Measurements from ENCODE around the gene LGALS14.
"Not testable (repeated sequence)": the region's sequence is repeated elsewhere in the genome, so short reads cannot be mapped to it uniquely, and the experiment has no call there.

LGALS14 gene

GRCh38 chr19:39679791-39680168 lies 24.5 kb upstream of the LGALS14 start:
- Mint-ChIP-seq H3K27me3 (peaks cover 26 to 43% of the 10 kb centered on the region in 2 donors), H3K4me3 (no peak overlapping the region), H3K36me3 (no peaks in the 10 kb centered on the region), H3K4me1 (peaks cover 5 to 7% of the 10 kb centered on the region in 2 donors), H3K27ac (no peak overlapping the region), H3K9me3 (no peaks in the 10 kb centered on the region)
- DNase-seq (no peak), ATAC-seq (replicated peaks) (no peak)

- H3K9me3 Mint-ChIP-seq, result no peaks in the 10 kb centered on the region
- peaks cover 27 to 37% of the 10 kb centered on the region in 2 donors for H3K27me3 Mint-ChIP-seq
- no peak overlapping the region for H3K27ac Mint-ChIP-seq
- no peak for DNase-seq
- ATAC-seq (replicated peaks), result no peak
- H3K36me3 Mint-ChIP-seq, result no peaks in the 10 kb centered on the region
- peaks cover 5 to 7% of the 10 kb centered on the region in 2 donors for H3K4me1 Mint-ChIP-seq
- H3K4me3 Mint-ChIP-seq, result no peak overlapping the region
Measured at GRCh38 chr19:39680593-39680992, 23.7 kb upstream of the LGALS14 start.

- DNase-seq (no peak), ATAC-seq (replicated peaks) (no peak)
- peaks cover 0 to 3% of the 10 kb centered on the region in 2 donors for H3K4me1 Mint-ChIP-seq
- no peak overlapping the region for H3K4me3 Mint-ChIP-seq
- peaks cover 28 to 33% of the 10 kb centered on the region in 2 donors for H3K27me3 Mint-ChIP-seq
- H3K27ac Mint-ChIP-seq, result no peak overlapping the region
- no peaks in the 10 kb centered on the region for H3K36me3 Mint-ChIP-seq
- no peaks in the 10 kb centered on the region for H3K9me3 Mint-ChIP-seq
Measured at GRCh38 chr19:39681416-39681815, 22.9 kb upstream of the LGALS14 start.

GRCh38 chr19:39684267-39684666 lies 20.0 kb upstream of the LGALS14 start:
- H3K27ac Mint-ChIP-seq, result no peak overlapping the region
- DNase-seq (no peak), ATAC-seq (replicated peaks) (no peak)
- H3K9me3 Mint-ChIP-seq, result no peaks in the 10 kb centered on the region
- no peaks in the 10 kb centered on the region for H3K36me3 Mint-ChIP-seq
- H3K4me3 Mint-ChIP-seq, result no peak overlapping the region
- H3K4me1 Mint-ChIP-seq, result peaks cover 0 to 4% of the 10 kb centered on the region in 2 donors
- peaks cover 32% of the 10 kb centered on the region in 2 donors for H3K27me3 Mint-ChIP-seq

GRCh38 chr19:39686739-39687138 lies 17.5 kb upstream of the LGALS14 start:
- peaks cover 0 to 4% of the 10 kb centered on the region in 2 donors for H3K4me1 Mint-ChIP-seq
- H3K27ac Mint-ChIP-seq, result no peak overlapping the region
- ATAC-seq (replicated peaks) (no peak), DNase-seq (no peak)
- H3K4me3 Mint-ChIP-seq, result no peak overlapping the region
- peaks cover 0 to 1% of the 10 kb centered on the region in 2 donors for H3K9me3 Mint-ChIP-seq
- H3K27me3 Mint-ChIP-seq, result peaks cover 24 to 35% of the 10 kb centered on the region in 2 donors
- H3K36me3 Mint-ChIP-seq, result no peaks in the 10 kb centered on the region

- H3K4me3 Mint-ChIP-seq; DNase-seq; H3K36me3 Mint-ChIP-seq; H3K27ac Mint-ChIP-seq; H3K4me1 Mint-ChIP-seq; H3K9me3 Mint-ChIP-seq; ATAC-seq (replicated peaks): not testable (repeated sequence)
- peaks cover 32 to 50% of the 10 kb centered on the region in 2 donors for H3K27me3 Mint-ChIP-seq
Measured at GRCh38 chr19:39688637-39689036, 15.6 kb upstream of the LGALS14 start.

GRCh38 chr19:39692166-39692565 lies 12.1 kb upstream of the LGALS14 start:
- Mint-ChIP-seq H3K4me1 (peaks cover 0 to 4% of the 10 kb centered on the region in 2 donors), H3K9me3 (peaks cover 0 to 1% of the 10 kb centered on the region in 2 donors), H3K27ac (no peak overlapping the region), H3K36me3 (no peaks in the 10 kb centered on the region), H3K4me3 (no peak overlapping the region), H3K27me3 (peaks cover 38% of the 10 kb centered on the region in 2 donors)
- DNase-seq (no peak), ATAC-seq (replicated peaks) (no peak)

GRCh38 chr19:39692822-39693221 lies 11.5 kb upstream of the LGALS14 start:
- H3K4me3 Mint-ChIP-seq, result no peak overlapping the region
- no peak overlapping the region for H3K27ac Mint-ChIP-seq
- DNase-seq, result no peak
- peaks cover 40 to 44% of the 10 kb centered on the region in 2 donors for H3K27me3 Mint-ChIP-seq
- H3K36me3 Mint-ChIP-seq, result no peaks in the 10 kb centered on the region
- H3K4me1 Mint-ChIP-seq, result peaks cover 0 to 4% of the 10 kb centered on the region in 2 donors
- ATAC-seq (replicated peaks), result no peak
- H3K9me3 Mint-ChIP-seq, result peaks cover 0 to 1% of the 10 kb centered on the region in 2 donors

- Mint-ChIP-seq H3K4me3 (no peak overlapping the region), H3K36me3 (no peaks in the 10 kb centered on the region), H3K27me3 (peaks cover 34 to 49% of the 10 kb centered on the region in 2 donors), H3K27ac (no peak overlapping the region), H3K9me3 (no peaks in the 10 kb centered on the region), H3K4me1 (no peaks in the 10 kb centered on the region)
- DNase-seq (no peak), ATAC-seq (replicated peaks) (no peak)
Measured at GRCh38 chr19:39695759-39696158, 8.5 kb upstream of the LGALS14 start.

- Mint-ChIP-seq H3K36me3 (no peaks in the 10 kb centered on the region), H3K27ac (no peak overlapping the region), H3K27me3 (peaks cover 32 to 49% of the 10 kb centered on the region in 2 donors), H3K9me3 (no peaks in the 10 kb centered on the region), H3K4me3 (no peak overlapping the region), H3K4me1 (no peaks in the 10 kb centered on the region)
- ATAC-seq (replicated peaks) (no peak), DNase-seq (no peak)
Measured at GRCh38 chr19:39696387-39696786, 7.9 kb upstream of the LGALS14 start.

GRCh38 chr19:39698535-39698934 lies 5.7 kb upstream of the LGALS14 start:
- H3K36me3 Mint-ChIP-seq, result no peaks in the 10 kb centered on the region
- H3K4me1 Mint-ChIP-seq, result no peaks in the 10 kb centered on the region
- H3K27ac Mint-ChIP-seq, result no peak overlapping the region
- ATAC-seq (replicated peaks) (no peak), DNase-seq (no peak)
- no peak overlapping the region for H3K4me3 Mint-ChIP-seq
- no peaks in the 10 kb centered on the region for H3K9me3 Mint-ChIP-seq
- peaks cover 31 to 34% of the 10 kb centered on the region in 2 donors for H3K27me3 Mint-ChIP-seq

- ATAC-seq (replicated peaks), result peak in 1 of 2 donors; percentile 21
- Mint-ChIP-seq H3K27ac (no peak overlapping the region), H3K27me3 (peaks cover 29 to 35% of the 10 kb centered on the region in 2 donors), H3K4me3 (no peak overlapping the region), H3K9me3 (no peaks in the 10 kb centered on the region), H3K4me1 (no peaks in the 10 kb centered on the region), H3K36me3 (no peaks in the 10 kb centered on the region)
- DNase-seq, result no peak
Measured at GRCh38 chr19:39701291-39701690, 3.0 kb upstream of the LGALS14 start.

GRCh38 chr19:39705578-39706188 lies 1.4 kb downstream of the LGALS14 start:
- H3K4me1 Mint-ChIP-seq, result no peaks in the 10 kb centered on the region

GRCh38 chr19:39708594-39708993 lies 4.3 kb downstream of the LGALS14 start:
- H3K27me3 Mint-ChIP-seq, result peaks cover 17 to 23% of the 10 kb centered on the region in 2 donors
- DNase-seq (no peak), ATAC-seq (replicated peaks) (peak; percentile 68 to 80)
- no peaks in the 10 kb centered on the region for H3K36me3 Mint-ChIP-seq
- H3K4me1 Mint-ChIP-seq, result no peaks in the 10 kb centered on the region
- no peak overlapping the region for H3K4me3 Mint-ChIP-seq
- H3K9me3 Mint-ChIP-seq, result peaks cover 0 to 1% of the 10 kb centered on the region in 2 donors
- H3K27ac Mint-ChIP-seq, result no peak overlapping the region

More at GRCh38 chr19:39705578-39706188, 1.4 kb downstream of the LGALS14 start:
- no peak overlapping the region for H3K4me3 Mint-ChIP-seq
- H3K9me3 Mint-ChIP-seq, result no peaks in the 10 kb centered on the region
- H3K27ac Mint-ChIP-seq, result no peak overlapping the region
- ATAC-seq (replicated peaks) (no peak), DNase-seq (no peak)
- H3K36me3 Mint-ChIP-seq, result no peaks in the 10 kb centered on the region
- H3K27me3 Mint-ChIP-seq, result peaks cover 19 to 25% of the 10 kb centered on the region in 2 donors

GRCh38 chr19:39709026-39709872 lies 5.0 kb downstream of the LGALS14 start:
- ATAC-seq (replicated peaks) (no peak), DNase-seq (no peak)
- H3K27ac Mint-ChIP-seq, result no peak overlapping the region
- peaks cover 0 to 4% of the 10 kb centered on the region in 2 donors for H3K9me3 Mint-ChIP-seq
- no peaks in the 10 kb centered on the region for H3K4me1 Mint-ChIP-seq
- no peak overlapping the region for H3K4me3 Mint-ChIP-seq
- no peaks in the 10 kb centered on the region for H3K36me3 Mint-ChIP-seq
- peaks cover 23 to 27% of the 10 kb centered on the region in 2 donors for H3K27me3 Mint-ChIP-seq
